ENCODE data around the gene PNP. TPM values are rescaled to one million over a fixed set of nuclear protein-coding genes. Genes with fewer than 3 reads are reported as not detected.

The PNP gene
- total RNA-seq, 2 donors from 2014 or later, result 66.9 to 93.6 TPM

GRCh38 chr14:20512177-20512905 lies 43.1 kb downstream of the PNP start:
- ATAC-seq (no peak), DNase-seq (no peak)
- intact Hi-C loops (cut with DNase I, micrococcal nuclease), result no loop called here

- intact Hi-C loops (cut with DNase I, micrococcal nuclease), result no loop called here
- DNase-seq, result no peak
- no peak for ATAC-seq
These were observed 46.6 kb downstream of the PNP start for GRCh38 chr14:20515846-20516245.

- ATAC-seq, result no peak
- DNase-seq, result no peak
- intact Hi-C loops (cut with DNase I, micrococcal nuclease), result no loop called here
These were observed 47.7 kb downstream of the PNP start for GRCh38 chr14:20516921-20517320.

GRCh38 chr14:20522332-20522731 lies 53.1 kb downstream of the PNP start:
- intact Hi-C loops (cut with DNase I, micrococcal nuclease), result no loop called here
- DNase-seq (no peak), ATAC-seq (no peak)

GRCh38 chr14:20524027-20524426 lies 54.8 kb downstream of the PNP start:
- intact Hi-C loops (cut with DNase I, micrococcal nuclease), result no loop called here
- DNase-seq (no peak), ATAC-seq (no peak)

Other genes with a start within 250 kb of the PNP start
- gene OR11H6, start 245.7 kb upstream of the PNP start, total RNA-seq, result not detected
- not detected for gene OR11H7, start 240.4 kb upstream of the PNP start, total RNA-seq
- gene OR11H4, start 230.1 kb upstream of the PNP start, total RNA-seq, result not detected
- gene TTC5, start 163.5 kb upstream of the PNP start, total RNA-seq, result 10 to 100 TPM in 1 of 2 donors, 1 to 10 TPM in 1; 9.6 to 11.1 TPM
- 10 to 100 TPM; 28.8 to 29.6 TPM for gene CCNB1IP1, start 136.1 kb upstream of the PNP start, total RNA-seq
- 10 to 100 TPM; 10.0 to 10.7 TPM for gene PARP2, start 125.8 kb upstream of the PNP start, total RNA-seq
- 10 to 100 TPM; 72.1 to 74.3 TPM for gene TEP1, start 55.9 kb upstream of the PNP start, total RNA-seq
- under 1 TPM; 0.09 to 0.31 TPM for gene KLHL33, start 33.2 kb upstream of the PNP start, total RNA-seq
- gene OSGEP, start 14.6 kb upstream of the PNP start, total RNA-seq, result 10 to 100 TPM; 31.2 to 35.0 TPM
- 10 to 100 TPM; 80.5 to 93.9 TPM for gene APEX1, start 14.2 kb upstream of the PNP start, total RNA-seq
- 10 to 100 TPM; 42.0 to 42.9 TPM for gene PIP4P1, start 8.0 kb upstream of the PNP start, total RNA-seq
- gene RNASE10, start 36.1 kb downstream of the PNP start, total RNA-seq, result 1 to 10 TPM in 1 of 2 donors, under 1 TPM in 1; 0.98 to 1.3 TPM
- not detected for gene RNASE9, start 91.6 kb downstream of the PNP start, total RNA-seq
- not detected for gene RNASE11, start 118.6 kb downstream of the PNP start, total RNA-seq
- gene RNASE12, start 122.0 kb downstream of the PNP start, total RNA-seq, result not detected
- not detected for gene OR6S1, start 172.3 kb downstream of the PNP start, total RNA-seq
- gene RNASE4, start 215.2 kb downstream of the PNP start, total RNA-seq, result 10 to 100 TPM; 52.2 to 62.1 TPM
- 10 to 100 TPM; 49.2 to 50.4 TPM for gene ANG, start 219.4 kb downstream of the PNP start, total RNA-seq